Panc1 (cell line): ENCODE data around the gene UGGT1.

Source experiments
- CTCF ChIP-seq: fragments of 450-650 bp; IDR thresholded peaks from 2 replicates; pipeline ENCODE4 v1.5.1; 2017; ENCODE audit warnings: mild to moderate bottlenecking
- SIN3A ChIP-seq: IDR thresholded peaks from 2 replicates; pipeline ENCODE4 v1.6.1; 2012; ENCODE audit warnings: low read depth, mild to moderate bottlenecking, low read length, moderate library complexity, borderline replicate concordance; ENCODE audit not compliant: insufficient read depth

- TF ChIP-seq CTCF, result no peak; the same call in 1 of the 2 replicates
- no peak for TF ChIP-seq SIN3A
These were observed 142.9 kb downstream of the UGGT1 start for GRCh38 chr2:128233790-128234395.
